ENCODE measurements around the gene PEX11G.

DNA sequence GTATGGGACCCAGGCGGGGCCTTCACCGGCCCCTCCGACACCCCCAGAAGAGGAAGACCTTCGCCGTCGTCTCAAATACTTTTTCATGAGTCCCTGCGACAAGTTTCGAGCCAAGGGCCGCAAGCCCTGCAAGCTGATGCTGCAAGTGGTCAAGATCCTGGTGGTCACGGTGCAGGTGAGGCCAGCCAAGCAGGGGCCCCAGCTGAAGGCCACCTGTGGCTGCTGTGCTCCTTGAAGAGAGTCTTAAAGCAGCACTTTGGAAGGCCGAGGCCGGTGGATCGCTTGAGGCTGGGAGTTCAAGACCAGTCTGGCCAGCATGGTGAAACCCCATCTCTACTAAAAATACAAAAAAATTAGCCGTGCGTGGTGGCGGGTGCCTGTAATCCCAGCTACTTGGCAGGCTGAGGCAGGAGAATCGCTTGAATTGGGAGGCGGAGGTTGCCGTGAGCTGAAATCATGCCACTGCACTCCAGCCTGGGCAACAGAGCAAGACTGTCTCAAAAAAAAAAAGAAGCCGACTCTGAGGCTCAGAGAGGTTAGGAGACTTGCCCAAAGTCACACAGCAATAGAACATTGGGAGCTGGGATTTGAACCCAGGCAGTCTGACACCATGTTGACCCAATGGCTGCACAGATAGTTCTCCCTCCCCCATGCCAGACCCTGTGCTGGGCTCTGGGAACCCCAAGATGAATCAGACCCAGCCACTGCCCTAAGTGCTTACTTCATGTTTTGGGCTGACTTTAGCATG, 36.3 kb upstream of the PEX11G start:
- TF ChIP-seq POLR2A (IDR thresholded peaks at IDR 0.05), result no peak
- TF ChIP-seq, protein P1, sequence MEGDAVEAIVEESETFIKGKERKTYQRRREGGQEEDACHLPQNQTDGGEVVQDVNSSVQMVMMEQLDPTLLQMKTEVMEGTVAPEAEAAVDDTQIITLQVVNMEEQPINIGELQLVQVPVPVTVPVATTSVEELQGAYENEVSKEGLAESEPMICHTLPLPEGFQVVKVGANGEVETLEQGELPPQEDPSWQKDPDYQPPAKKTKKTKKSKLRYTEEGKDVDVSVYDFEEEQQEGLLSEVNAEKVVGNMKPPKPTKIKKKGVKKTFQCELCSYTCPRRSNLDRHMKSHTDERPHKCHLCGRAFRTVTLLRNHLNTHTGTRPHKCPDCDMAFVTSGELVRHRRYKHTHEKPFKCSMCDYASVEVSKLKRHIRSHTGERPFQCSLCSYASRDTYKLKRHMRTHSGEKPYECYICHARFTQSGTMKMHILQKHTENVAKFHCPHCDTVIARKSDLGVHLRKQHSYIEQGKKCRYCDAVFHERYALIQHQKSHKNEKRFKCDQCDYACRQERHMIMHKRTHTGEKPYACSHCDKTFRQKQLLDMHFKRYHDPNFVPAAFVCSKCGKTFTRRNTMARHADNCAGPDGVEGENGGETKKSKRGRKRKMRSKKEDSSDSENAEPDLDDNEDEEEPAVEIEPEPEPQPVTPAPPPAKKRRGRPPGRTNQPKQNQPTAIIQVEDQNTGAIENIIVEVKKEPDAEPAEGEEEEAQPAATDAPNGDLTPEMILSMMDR (IDR thresholded peaks at IDR 0.05), result no peak

Data from body of pancreas (tissue), 4 donors.